Measurements from ENCODE around the gene SGK1. TPM values are rescaled to one million over a fixed set of nuclear protein-coding genes. Genes with fewer than 3 reads are reported as not detected.

The SGK1 gene
- total RNA-seq, 1 donor from 2014 or later = 7.2 TPM

GRCh38 chr6:134357022-134357487 lies 39.1 kb upstream of the SGK1 start:
- no peaks in the 10 kb centered on the region for H3K4me1 Mint-ChIP-seq (ENCODE audit: unreplicated experiment)
- no peak for TF ChIP-seq CTCF (IDR thresholded peaks at IDR 0.05; ENCODE audit: unreplicated experiment)
- no peaks in the 10 kb centered on the region for H3K27me3 Mint-ChIP-seq (ENCODE audit: unreplicated experiment)
- no peak overlapping the region for H3K27ac Mint-ChIP-seq (ENCODE audit: unreplicated experiment)
- DNase-seq (ENCODE audit: low spot score) = no peak
- no peak overlapping the region for H3K4me3 Mint-ChIP-seq (ENCODE audit: unreplicated experiment)
- H3K9me3 Mint-ChIP-seq (ENCODE audit: unreplicated experiment) = no peaks in the 10 kb centered on the region
- H3K36me3 Mint-ChIP-seq (ENCODE audit: low read depth, unreplicated experiment) = no peaks in the 10 kb centered on the region

GRCh38 chr6:134356405-134356804 lies 38.5 kb upstream of the SGK1 start:
- no peaks in the 10 kb centered on the region for H3K27me3 Mint-ChIP-seq (ENCODE audit: unreplicated experiment)
- H3K36me3 Mint-ChIP-seq (ENCODE audit: low read depth, unreplicated experiment) = no peaks in the 10 kb centered on the region
- no peak overlapping the region for H3K4me3 Mint-ChIP-seq (ENCODE audit: unreplicated experiment)
- no peak for TF ChIP-seq CTCF (IDR thresholded peaks at IDR 0.05; ENCODE audit: unreplicated experiment)
- DNase-seq (ENCODE audit: low spot score) = no peak
- no peak overlapping the region for H3K27ac Mint-ChIP-seq (ENCODE audit: unreplicated experiment)
- H3K9me3 Mint-ChIP-seq (ENCODE audit: unreplicated experiment) = no peaks in the 10 kb centered on the region
- no peaks in the 10 kb centered on the region for H3K4me1 Mint-ChIP-seq (ENCODE audit: unreplicated experiment)

- no peak overlapping the region for H3K4me3 Mint-ChIP-seq (ENCODE audit: unreplicated experiment)
- H3K9me3 Mint-ChIP-seq (ENCODE audit: unreplicated experiment) = no peaks in the 10 kb centered on the region
- no peaks in the 10 kb centered on the region for H3K4me1 Mint-ChIP-seq (ENCODE audit: unreplicated experiment)
- no peak for TF ChIP-seq CTCF (IDR thresholded peaks at IDR 0.05; ENCODE audit: unreplicated experiment)
- DNase-seq (ENCODE audit: low spot score) = no peak
- H3K36me3 Mint-ChIP-seq (ENCODE audit: low read depth, unreplicated experiment) = no peaks in the 10 kb centered on the region
- H3K27ac Mint-ChIP-seq (ENCODE audit: unreplicated experiment) = no peak overlapping the region
- no peaks in the 10 kb centered on the region for H3K27me3 Mint-ChIP-seq (ENCODE audit: unreplicated experiment)
Observed at GRCh38 chr6:134352786-134353480, 35.0 kb upstream of the SGK1 start.

GRCh38 chr6:134351615-134352474 lies 33.9 kb upstream of the SGK1 start:
- no peak overlapping the region for H3K4me3 Mint-ChIP-seq (ENCODE audit: unreplicated experiment)
- no peaks in the 10 kb centered on the region for H3K36me3 Mint-ChIP-seq (ENCODE audit: low read depth, unreplicated experiment)
- peaks cover 3% of the 10 kb centered on the region for H3K4me1 Mint-ChIP-seq (ENCODE audit: unreplicated experiment)
- TF ChIP-seq CTCF (IDR thresholded peaks at IDR 0.05; ENCODE audit: unreplicated experiment) = no peak
- H3K9me3 Mint-ChIP-seq (ENCODE audit: unreplicated experiment) = no peaks in the 10 kb centered on the region
- no peak for DNase-seq (ENCODE audit: low spot score)
- no peaks in the 10 kb centered on the region for H3K27me3 Mint-ChIP-seq (ENCODE audit: unreplicated experiment)
- H3K27ac Mint-ChIP-seq (ENCODE audit: unreplicated experiment) = no peak overlapping the region
